ENCODE results near the gene DDAH1. TPM values are rescaled to one million over a fixed set of nuclear protein-coding genes. Genes with fewer than 3 reads are reported as not detected.
A peak's percentile ranks its signal among the peaks of the same experiment; 100 is the strongest.

The DDAH1 gene
- total RNA-seq, 1 donor = 89.0 TPM

DNA sequence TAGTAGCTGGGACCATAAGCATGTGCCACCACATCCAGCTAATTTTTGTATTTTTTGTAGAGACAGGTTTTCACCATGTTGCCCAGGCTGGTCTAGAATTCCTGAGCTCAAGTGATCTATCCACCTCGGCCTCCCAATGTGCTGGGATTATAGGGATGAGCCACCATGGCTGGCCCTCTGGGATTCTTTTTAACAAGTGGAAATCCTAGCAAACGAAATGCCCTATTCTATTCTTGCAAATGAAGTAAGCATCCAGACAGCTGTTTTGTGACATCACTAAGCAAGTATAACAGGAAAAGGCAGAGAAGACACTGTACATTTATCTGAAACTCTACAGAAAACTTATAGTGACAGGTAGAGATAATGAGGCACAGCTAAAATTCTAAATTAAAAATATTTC, 86.4 kb downstream of the DDAH1 start:
- no peak for DNase-seq (ENCODE audit: insufficient read length, low spot score, missing footprints)
- Histone ChIP-seq H3K27ac (ENCODE audit: low read depth, low read length) (no peak overlapping the region), H3K9me3 (ENCODE audit: low read depth, low read length) (peaks cover 2% of the 10 kb centered on the region), H3K4me3 (ENCODE audit: insufficient read depth, low read length) (no peak overlapping the region), H2AFZ (ENCODE audit: low read length) (no peak overlapping the region), H3K4me2 (ENCODE audit: insufficient read depth, low read length) (no peak overlapping the region), H3K4me1 (ENCODE audit: insufficient read depth, low read length) (peaks cover 19% of the 10 kb centered on the region), H4K20me1 (ENCODE audit: insufficient read depth, low read length) (peaks cover 24% of the 10 kb centered on the region), H3K79me2 (ENCODE audit: insufficient read depth, low read length) (peaks cover 92% of the 10 kb centered on the region), H3K27me3 (ENCODE audit: insufficient read depth, low read length) (no peaks in the 10 kb centered on the region), H3K36me3 (ENCODE audit: insufficient read depth, low read length) (peaks cover 25% of the 10 kb centered on the region)
- TF ChIP-seq, protein P1, sequence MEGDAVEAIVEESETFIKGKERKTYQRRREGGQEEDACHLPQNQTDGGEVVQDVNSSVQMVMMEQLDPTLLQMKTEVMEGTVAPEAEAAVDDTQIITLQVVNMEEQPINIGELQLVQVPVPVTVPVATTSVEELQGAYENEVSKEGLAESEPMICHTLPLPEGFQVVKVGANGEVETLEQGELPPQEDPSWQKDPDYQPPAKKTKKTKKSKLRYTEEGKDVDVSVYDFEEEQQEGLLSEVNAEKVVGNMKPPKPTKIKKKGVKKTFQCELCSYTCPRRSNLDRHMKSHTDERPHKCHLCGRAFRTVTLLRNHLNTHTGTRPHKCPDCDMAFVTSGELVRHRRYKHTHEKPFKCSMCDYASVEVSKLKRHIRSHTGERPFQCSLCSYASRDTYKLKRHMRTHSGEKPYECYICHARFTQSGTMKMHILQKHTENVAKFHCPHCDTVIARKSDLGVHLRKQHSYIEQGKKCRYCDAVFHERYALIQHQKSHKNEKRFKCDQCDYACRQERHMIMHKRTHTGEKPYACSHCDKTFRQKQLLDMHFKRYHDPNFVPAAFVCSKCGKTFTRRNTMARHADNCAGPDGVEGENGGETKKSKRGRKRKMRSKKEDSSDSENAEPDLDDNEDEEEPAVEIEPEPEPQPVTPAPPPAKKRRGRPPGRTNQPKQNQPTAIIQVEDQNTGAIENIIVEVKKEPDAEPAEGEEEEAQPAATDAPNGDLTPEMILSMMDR (IDR thresholded peaks at IDR 0.05; ENCODE audit: extremely low read depth, low read depth, low read length) = no peak

DNA sequence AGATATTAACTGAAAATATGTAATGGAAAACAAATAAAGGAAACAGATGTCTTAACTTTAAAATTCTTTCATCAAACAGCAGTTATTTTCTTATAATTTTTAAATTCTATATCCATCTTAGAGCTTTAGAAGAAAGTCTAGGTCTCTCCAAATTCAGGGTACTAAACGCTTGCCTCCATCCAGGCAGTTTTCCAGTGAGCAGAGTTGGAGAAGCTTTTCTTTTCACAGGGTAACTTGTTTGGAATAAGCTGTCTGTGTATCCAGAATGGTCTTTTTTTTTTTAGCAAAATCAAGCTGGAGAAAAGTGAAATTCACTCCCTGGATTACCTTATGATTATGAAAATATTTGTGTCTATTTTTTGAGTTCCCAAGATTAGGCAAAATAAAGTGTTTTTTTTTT, 88.6 kb downstream of the DDAH1 start:
- peaks cover 4% of the 10 kb centered on the region for H3K36me3 ChIP-seq (ENCODE audit: insufficient read depth, low read length)
- H4K20me1 ChIP-seq (ENCODE audit: insufficient read depth, low read length) = peaks cover 24% of the 10 kb centered on the region
- H2AFZ ChIP-seq (ENCODE audit: low read length) = no peak overlapping the region
- no peaks in the 10 kb centered on the region for H3K9me3 ChIP-seq (ENCODE audit: low read depth, low read length)
- DNase-seq (ENCODE audit: insufficient read length, low spot score, missing footprints) = no peak
- H3K27me3 ChIP-seq (ENCODE audit: insufficient read depth, low read length) = no peaks in the 10 kb centered on the region
- peaks cover 19% of the 10 kb centered on the region for H3K4me1 ChIP-seq (ENCODE audit: insufficient read depth, low read length)
- TF ChIP-seq, protein P1 (IDR thresholded peaks at IDR 0.05; ENCODE audit: extremely low read depth, low read depth, low read length) = no peak
- no peak overlapping the region for H3K27ac ChIP-seq (ENCODE audit: low read depth, low read length)
- no peak overlapping the region for H3K4me2 ChIP-seq (ENCODE audit: insufficient read depth, low read length)
- H3K79me2 ChIP-seq (ENCODE audit: insufficient read depth, low read length) = peaks cover 91% of the 10 kb centered on the region
- no peak overlapping the region for H3K4me3 ChIP-seq (ENCODE audit: insufficient read depth, low read length)

DNA sequence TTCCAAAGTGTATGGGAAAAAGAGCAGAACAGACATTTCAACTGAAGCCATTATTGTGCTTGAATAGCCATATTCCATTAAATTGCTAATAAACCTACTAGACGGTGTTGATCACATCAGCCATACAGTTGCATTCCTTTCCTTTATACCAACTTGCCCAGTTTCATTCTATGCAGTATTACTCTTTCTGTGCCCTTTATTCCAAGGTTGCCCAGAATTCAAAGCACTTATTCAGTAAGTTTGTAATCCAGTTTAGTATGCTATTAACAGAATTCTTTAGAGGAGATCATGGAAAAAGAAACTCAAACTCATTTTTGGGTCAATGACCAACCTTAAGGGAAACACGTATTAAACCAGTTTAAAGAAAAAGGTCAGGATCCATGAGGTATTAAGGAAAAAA, 89.5 kb downstream of the DDAH1 start:
- peaks cover 95% of the 10 kb centered on the region for H3K79me2 ChIP-seq (ENCODE audit: insufficient read depth, low read length)
- H3K36me3 ChIP-seq (ENCODE audit: insufficient read depth, low read length) = no peaks in the 10 kb centered on the region
- H3K4me1 ChIP-seq (ENCODE audit: insufficient read depth, low read length) = peaks cover 19% of the 10 kb centered on the region

DNA sequence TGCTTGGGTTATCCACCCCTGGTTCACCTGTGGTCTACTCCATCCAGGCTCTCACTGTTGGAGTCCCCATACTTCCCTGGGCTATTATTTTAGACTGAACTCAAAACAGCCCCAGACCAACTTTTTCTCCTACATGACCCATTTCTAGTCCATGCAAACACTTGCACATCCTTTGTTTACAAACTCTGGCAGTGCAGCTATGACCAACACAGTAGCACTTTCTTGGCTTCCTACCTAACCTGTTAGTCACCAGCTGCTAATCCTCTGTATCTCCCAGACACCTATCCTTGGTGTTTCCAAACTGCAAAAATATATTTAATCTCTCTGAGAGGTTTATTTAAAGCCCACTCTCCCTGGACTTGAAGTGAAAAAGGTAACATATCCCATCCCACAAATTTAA, 90.8 kb downstream of the DDAH1 start:
- Histone ChIP-seq H3K27me3 (ENCODE audit: insufficient read depth, low read length) (no peaks in the 10 kb centered on the region), H3K36me3 (ENCODE audit: insufficient read depth, low read length) (no peaks in the 10 kb centered on the region), H3K9me3 (ENCODE audit: low read depth, low read length) (no peaks in the 10 kb centered on the region), H3K4me3 (ENCODE audit: insufficient read depth, low read length) (no peak overlapping the region), H3K4me1 (ENCODE audit: insufficient read depth, low read length) (peaks cover 19% of the 10 kb centered on the region), H3K27ac (ENCODE audit: low read depth, low read length) (no peak overlapping the region), H4K20me1 (ENCODE audit: insufficient read depth, low read length) (peaks cover 20% of the 10 kb centered on the region), H3K79me2 (ENCODE audit: insufficient read depth, low read length) (peaks cover 95% of the 10 kb centered on the region), H2AFZ (ENCODE audit: low read length) (no peak overlapping the region), H3K4me2 (ENCODE audit: insufficient read depth, low read length) (no peak overlapping the region)
- TF ChIP-seq, protein P1 (IDR thresholded peaks at IDR 0.05; ENCODE audit: extremely low read depth, low read depth, low read length) = no peak
- DNase-seq (ENCODE audit: insufficient read length, low spot score, missing footprints) = no peak

More for the DNA sequence above, 89.5 kb downstream of the DDAH1 start:
- Histone ChIP-seq H3K9me3 (ENCODE audit: low read depth, low read length) (no peaks in the 10 kb centered on the region), H4K20me1 (ENCODE audit: insufficient read depth, low read length) (peaks cover 22% of the 10 kb centered on the region), H3K27ac (ENCODE audit: low read depth, low read length) (peak overlapping the region; percentile 14), H3K4me3 (ENCODE audit: insufficient read depth, low read length) (no peak overlapping the region), H3K27me3 (ENCODE audit: insufficient read depth, low read length) (no peaks in the 10 kb centered on the region), H2AFZ (ENCODE audit: low read length) (no peak overlapping the region), H3K4me2 (ENCODE audit: insufficient read depth, low read length) (no peak overlapping the region)
- no peak for DNase-seq (ENCODE audit: insufficient read length, low spot score, missing footprints)
- TF ChIP-seq, protein P1 (IDR thresholded peaks at IDR 0.05; ENCODE audit: extremely low read depth, low read depth, low read length) = no peak

Data from osteoblast (primary cell).